ENCODE results near the gene FBH1. TPM values are rescaled to one million over a fixed set of nuclear protein-coding genes. Genes with fewer than 3 reads are reported as not detected.
A peak's percentile ranks its signal among the peaks of the same experiment; 100 is the strongest.

FBH1 gene
- total RNA-seq, 1 experiment from 2014 or later = 22.0 TPM

GRCh38 chr10:5951721-5952407 is 61.8 kb downstream of the FBH1 start:
- no TSS peak for BruUV-seq (replicated peaks)
- ATAC-seq (no peak), DNase-seq (no peak)
- CTCF ChIA-PET = no interaction called here
- Histone ChIP-seq H2AFZ (ENCODE audit: low read length) (no peak overlapping the region), H3K27me3 (ENCODE audit: low read length) (no peaks in the 10 kb centered on the region), H3K9me2 (replicated peaks; ENCODE audit: low read length) (no peaks in the 10 kb centered on the region), H4K20me1 (ENCODE audit: low read length) (no peaks in the 10 kb centered on the region), H3K4me3 (ENCODE audit: low read length) (no peak overlapping the region), H3K27ac (ENCODE audit: low read length) (peak overlapping the region; percentile 37; the same call in 1 of the 2 replicates), H3K36me3 (ENCODE audit: low read depth, low read length) (no peaks in the 10 kb centered on the region), H3K79me2 (ENCODE audit: low read length) (no peaks in the 10 kb centered on the region), H3K4me2 (ENCODE audit: low read length) (no peak overlapping the region), H3K9ac (ENCODE audit: low read length) (no peak overlapping the region), H3K4me1 (ENCODE audit: insufficient read depth, low read length) (peaks cover 10% of the 10 kb centered on the region), H3K9me3 (ENCODE audit: low read length) (no peaks in the 10 kb centered on the region), H3F3A (ENCODE audit: low read length, unreplicated experiment) (no peaks in the 10 kb centered on the region)
- intact Hi-C loops (cut with micrococcal nuclease) = loop anchor here (2.0 kb wide), 1 partner anchor 63 kb away; no protein-coding TSS in a partner anchor
- TF ChIP-seq CTCF (conservative IDR thresholded peaks at IDR 0.05; ENCODE audit: low read depth, low read length) (no peak), EZH2 (IDR thresholded peaks at IDR 0.05; ENCODE audit: low read length, unreplicated experiment) (no peak), EZH2phosphoT487 (IDR thresholded peaks at IDR 0.05; ENCODE audit: borderline replicate concordance, low read length) (no peak)
- POLR2A ChIA-PET (ENCODE audit: unreplicated experiment) = no interaction called here

- Histone ChIP-seq H3K9ac (ENCODE audit: low read length) (no peak overlapping the region), H3K79me2 (ENCODE audit: low read length) (no peaks in the 10 kb centered on the region), H3K9me2 (replicated peaks; ENCODE audit: low read length) (no peaks in the 10 kb centered on the region), H3K4me3 (ENCODE audit: low read length) (no peak overlapping the region), H3K4me2 (ENCODE audit: low read length) (no peak overlapping the region), H4K20me1 (ENCODE audit: low read length) (no peaks in the 10 kb centered on the region), H3K9me3 (ENCODE audit: low read length) (no peaks in the 10 kb centered on the region), H2AFZ (ENCODE audit: low read length) (no peak overlapping the region), H3K4me1 (ENCODE audit: insufficient read depth, low read length) (peaks cover 10% of the 10 kb centered on the region), H3K36me3 (ENCODE audit: low read depth, low read length) (no peaks in the 10 kb centered on the region), H3K27me3 (ENCODE audit: low read length) (no peaks in the 10 kb centered on the region), H3K27ac (ENCODE audit: low read length) (no peak overlapping the region), H3F3A (ENCODE audit: low read length, unreplicated experiment) (no peaks in the 10 kb centered on the region)
- intact Hi-C loops (cut with micrococcal nuclease) = no loop called here
- BruUV-seq (replicated peaks) = no TSS peak
- POLR2A ChIA-PET (ENCODE audit: unreplicated experiment) = interaction anchor here (0.6 kb wide), 1 partner anchor 62 kb away, joined by 3 read pairs; no protein-coding TSS in a partner anchor
- DNase-seq (no peak), ATAC-seq (no peak)
- CTCF ChIA-PET = no interaction called here
- TF ChIP-seq EZH2phosphoT487 (IDR thresholded peaks at IDR 0.05; ENCODE audit: borderline replicate concordance, low read length) (no peak), EZH2 (IDR thresholded peaks at IDR 0.05; ENCODE audit: low read length, unreplicated experiment) (no peak), CTCF (conservative IDR thresholded peaks at IDR 0.05; ENCODE audit: low read depth, low read length) (no peak)
Observed at GRCh38 chr10:5952731-5953385, 62.8 kb downstream of the FBH1 start.

DNA sequence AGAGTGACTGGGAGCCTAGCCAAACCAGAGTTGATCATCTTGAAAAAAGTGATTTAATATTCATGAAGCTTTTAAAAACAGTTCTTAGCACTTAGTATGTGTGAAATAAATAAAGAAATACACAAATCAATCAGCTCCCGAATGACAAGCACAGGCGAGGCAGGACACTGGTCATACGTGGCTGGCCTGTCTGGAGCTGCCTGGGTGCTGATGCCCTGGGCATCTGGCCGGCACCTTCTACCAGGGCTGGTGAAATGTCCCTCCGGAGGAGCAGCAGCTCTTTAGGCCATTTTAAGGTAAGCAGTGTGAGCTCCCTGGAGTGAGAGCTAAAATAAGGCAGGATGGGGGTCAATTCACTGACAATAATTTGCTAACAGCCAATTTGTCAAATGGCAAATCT is 63.6 kb downstream of the FBH1 start:
- CTCF ChIA-PET = no interaction called here
- Histone ChIP-seq H3K79me2 (ENCODE audit: low read length) (no peaks in the 10 kb centered on the region), H3K4me1 (ENCODE audit: insufficient read depth, low read length) (peaks cover 15% of the 10 kb centered on the region), H3K9me3 (ENCODE audit: low read length) (no peaks in the 10 kb centered on the region), H3K4me3 (ENCODE audit: low read length) (no peak overlapping the region), H3K9me2 (replicated peaks; ENCODE audit: low read length) (no peaks in the 10 kb centered on the region), H3K27ac (ENCODE audit: low read length) (no peak overlapping the region), H3K9ac (ENCODE audit: low read length) (no peak overlapping the region), H2AFZ (ENCODE audit: low read length) (no peak overlapping the region), H3K36me3 (ENCODE audit: low read depth, low read length) (no peaks in the 10 kb centered on the region), H3K27me3 (ENCODE audit: low read length) (no peaks in the 10 kb centered on the region), H3K4me2 (ENCODE audit: low read length) (no peak overlapping the region), H4K20me1 (ENCODE audit: low read length) (no peaks in the 10 kb centered on the region), H3F3A (ENCODE audit: low read length, unreplicated experiment) (no peaks in the 10 kb centered on the region)
- no peak for DNase-seq
- ATAC-seq = no peak
- POLR2A ChIA-PET (ENCODE audit: unreplicated experiment) = no interaction called here
- no TSS peak for BruUV-seq (replicated peaks)
- intact Hi-C loops (cut with micrococcal nuclease) = no loop called here
- TF ChIP-seq EZH2phosphoT487 (IDR thresholded peaks at IDR 0.05; ENCODE audit: borderline replicate concordance, low read length) = no peak
- no peak for TF ChIP-seq CTCF (conservative IDR thresholded peaks at IDR 0.05; ENCODE audit: low read depth, low read length)
- TF ChIP-seq EZH2 (IDR thresholded peaks at IDR 0.05; ENCODE audit: low read length, unreplicated experiment) = no peak
